HUES6 (cell line): ENCODE measurements around the gene CDH20.
A peak's percentile ranks its signal among the peaks of the same experiment; 100 is the strongest.

Source experiments
- H3K27ac ChIP-seq: 2 replicates; pipeline ENCODE4 v1.7.0; 2013; ENCODE audit warnings: low read depth, mild to moderate bottlenecking, low read length, inconsistent platforms
- H3K27me3 ChIP-seq: 2 replicates; pipeline ENCODE4 v1.6.1; 2013; ENCODE audit warnings: low read length; ENCODE audit not compliant: control insufficient read depth, insufficient read depth
- H3K36me3 ChIP-seq: 2 replicates; pipeline ENCODE4 v1.6.1; 2013; ENCODE audit warnings: low read length; ENCODE audit not compliant: control insufficient read depth, insufficient read depth
- H3K4me1 ChIP-seq: 2 replicates; pipeline ENCODE4 v1.6.1; 2013; ENCODE audit warnings: low read length; ENCODE audit not compliant: control insufficient read depth, insufficient read depth
- H3K4me3 ChIP-seq: 2 replicates; pipeline ENCODE4 v1.5.1; 2013; ENCODE audit warnings: low read depth, low read length
- H3K9ac ChIP-seq: one replicate; pipeline ENCODE4 v1.6.1; 2013; ENCODE audit warnings: mild to moderate bottlenecking, low read length
- H3K9me3 ChIP-seq: 2 replicates; pipeline ENCODE4 v1.6.1; 2013; ENCODE audit warnings: low read depth, low read length; ENCODE audit not compliant: control insufficient read depth, insufficient read depth

Gene CDH20

DNA sequence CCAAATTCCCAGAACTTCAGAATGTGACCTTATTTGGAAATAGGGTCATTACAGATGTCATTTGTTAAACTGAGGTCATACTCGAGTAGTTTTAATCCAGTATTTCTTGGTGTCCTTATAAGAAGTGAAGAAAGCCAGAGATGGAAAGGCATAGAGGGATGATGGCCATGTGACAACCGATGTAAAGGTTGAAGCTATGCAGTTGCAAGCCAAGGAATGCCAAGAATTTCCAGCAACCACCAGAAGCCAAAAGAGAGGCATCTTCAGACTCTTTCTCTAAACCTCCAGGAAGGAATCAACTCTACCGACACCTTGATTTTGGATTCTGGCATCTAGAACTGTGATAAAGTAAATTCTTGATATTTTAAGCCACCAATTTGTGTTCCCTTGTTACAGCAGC is 242.2 kb downstream of the CDH20 start:
- no peak overlapping the region for H3K9ac ChIP-seq
- no peaks in the 10 kb centered on the region for H3K36me3 ChIP-seq
- H3K27ac ChIP-seq: no peak overlapping the region; the same call in 1 of the 2 replicates
- peaks cover 10% of the 10 kb centered on the region; the same call in 1 of the 2 replicates for H3K9me3 ChIP-seq
- peaks cover 8% of the 10 kb centered on the region for H3K4me1 ChIP-seq
- H3K27me3 ChIP-seq: no peaks in the 10 kb centered on the region
- H3K4me3 ChIP-seq: no peak overlapping the region

DNA sequence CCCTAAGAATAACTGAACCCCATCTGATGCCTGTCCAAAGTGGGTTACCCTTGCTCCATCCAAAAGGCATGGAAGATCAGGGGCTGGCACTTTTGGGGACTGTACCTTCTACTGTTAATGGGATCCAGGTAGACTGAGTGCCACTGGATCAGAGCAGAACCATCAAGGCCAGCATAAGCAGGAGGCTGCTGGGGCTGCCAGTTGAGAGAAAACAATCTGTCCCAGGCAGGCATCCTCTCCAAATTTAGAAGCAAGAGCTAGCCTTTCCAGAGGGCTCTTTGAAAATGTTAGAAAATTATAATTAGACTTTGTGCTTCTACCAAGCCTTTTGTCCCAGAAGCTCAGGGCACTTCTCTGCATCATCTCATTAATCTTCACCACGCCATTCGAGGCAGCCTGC is 245.6 kb downstream of the CDH20 start:
- H3K4me1 ChIP-seq: peaks cover 13% of the 10 kb centered on the region
- H3K27ac ChIP-seq: no peak overlapping the region
- no peak overlapping the region for H3K9ac ChIP-seq
- H3K4me3 ChIP-seq: no peak overlapping the region
- peaks cover 8% of the 10 kb centered on the region for H3K27me3 ChIP-seq
- peaks cover under 1% of the 10 kb centered on the region; the same call in 1 of the 2 replicates for H3K9me3 ChIP-seq
- H3K36me3 ChIP-seq: no peaks in the 10 kb centered on the region

DNA sequence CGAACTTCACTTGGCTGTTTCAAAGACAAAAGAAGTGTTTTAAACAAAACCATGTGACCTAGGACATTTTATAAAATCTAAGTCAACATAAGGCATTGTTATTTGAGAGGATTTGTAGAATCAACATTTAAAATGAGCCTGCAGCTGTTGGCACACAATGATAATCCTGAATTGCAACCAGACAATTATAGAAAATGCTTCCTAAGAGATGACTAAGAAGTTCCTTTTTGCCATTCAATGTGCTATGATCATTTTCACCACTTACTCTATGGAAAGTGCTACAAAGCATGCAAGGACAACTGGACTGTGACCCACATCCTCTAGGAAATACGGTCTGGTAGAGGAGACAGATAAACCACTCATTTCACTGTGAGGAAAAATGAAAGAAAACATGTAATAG is 246.4 kb downstream of the CDH20 start:
- Histone ChIP-seq H3K4me3 (no peak overlapping the region), H3K27ac (no peak overlapping the region), H3K36me3 (no peaks in the 10 kb centered on the region), H3K9ac (no peak overlapping the region), H3K9me3 (no peaks in the 10 kb centered on the region), H3K27me3 (peaks cover 8% of the 10 kb centered on the region), H3K4me1 (peaks cover 13% of the 10 kb centered on the region)

DNA sequence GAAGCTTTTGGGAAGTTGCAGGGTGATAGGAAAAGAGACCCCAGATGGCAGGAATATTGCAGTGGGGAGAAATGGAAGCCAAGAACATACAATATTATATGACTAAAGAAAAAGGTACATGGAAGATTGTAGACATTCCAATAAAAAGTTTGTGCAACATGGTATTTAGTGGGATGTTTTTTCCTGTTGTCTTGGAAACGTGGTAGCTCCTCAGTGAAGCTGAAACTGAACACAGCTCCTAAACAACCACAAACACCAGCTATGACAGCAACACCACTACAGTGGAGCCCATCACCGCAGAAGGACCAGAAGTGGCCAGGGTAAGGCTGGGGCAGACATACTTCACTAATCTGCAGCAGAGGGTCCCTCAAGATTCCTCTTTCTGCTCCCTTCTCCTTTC is 246.8 kb downstream of the CDH20 start:
- Histone ChIP-seq H3K4me3 (no peak overlapping the region), H3K4me1 (peaks cover 13% of the 10 kb centered on the region), H3K27ac (no peak overlapping the region), H3K36me3 (no peaks in the 10 kb centered on the region), H3K9ac (no peak overlapping the region), H3K9me3 (no peaks in the 10 kb centered on the region), H3K27me3 (peaks cover 8% of the 10 kb centered on the region)

GRCh38 chr18:61581578-61582201 is 248.5 kb downstream of the CDH20 start:
- H3K4me3 ChIP-seq: peak overlapping the region; percentile 68
- H3K27ac ChIP-seq: no peak overlapping the region
- no peaks in the 10 kb centered on the region for H3K9me3 ChIP-seq
- peaks cover 5% of the 10 kb centered on the region; the same call in 1 of the 2 replicates for H3K4me1 ChIP-seq
- peak overlapping the region; percentile 44 for H3K9ac ChIP-seq
- peaks cover 8% of the 10 kb centered on the region for H3K27me3 ChIP-seq
- no peaks in the 10 kb centered on the region for H3K36me3 ChIP-seq

GRCh38 chr18:61582202-61582710 is 249.0 kb downstream of the CDH20 start:
- no peak overlapping the region for H3K27ac ChIP-seq
- no peaks in the 10 kb centered on the region for H3K36me3 ChIP-seq
- H3K27me3 ChIP-seq: peaks cover 8% of the 10 kb centered on the region
- no peaks in the 10 kb centered on the region for H3K9me3 ChIP-seq
- H3K4me3 ChIP-seq: peak overlapping the region; percentile 68
- H3K4me1 ChIP-seq: peaks cover 5% of the 10 kb centered on the region; the same call in 1 of the 2 replicates
- H3K9ac ChIP-seq: peak overlapping the region; percentile 44

DNA sequence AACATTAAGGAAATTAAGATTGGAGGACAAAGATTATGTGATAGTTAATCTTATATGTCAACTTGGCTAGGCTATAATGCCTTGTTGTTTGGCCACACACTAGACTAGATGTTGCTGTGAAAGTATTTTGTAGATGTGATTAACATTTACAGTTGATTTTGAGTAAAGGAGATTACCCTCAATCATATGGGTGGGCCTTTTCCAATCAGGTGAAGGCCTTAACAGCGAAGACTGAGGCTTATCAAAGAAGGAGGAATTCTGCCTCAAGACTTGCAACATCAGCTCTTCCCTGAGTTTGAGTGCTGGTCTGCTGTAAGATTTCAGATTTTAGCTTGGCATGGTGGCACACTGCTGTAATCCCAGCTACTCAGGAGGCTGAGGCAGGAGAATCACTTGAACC is 250.3 kb downstream of the CDH20 start:
- H3K27ac ChIP-seq: no peak overlapping the region
- H3K9me3 ChIP-seq: no peaks in the 10 kb centered on the region
- no peaks in the 10 kb centered on the region for H3K36me3 ChIP-seq
- H3K9ac ChIP-seq: no peak overlapping the region
- H3K27me3 ChIP-seq: peaks cover 8% of the 10 kb centered on the region
- no peak overlapping the region for H3K4me3 ChIP-seq
- peaks cover 5% of the 10 kb centered on the region; the same call in 1 of the 2 replicates for H3K4me1 ChIP-seq

- H3K36me3 ChIP-seq: no peaks in the 10 kb centered on the region
- no peak overlapping the region for H3K9ac ChIP-seq
- no peaks in the 10 kb centered on the region; the same call in 1 of the 2 replicates for H3K4me1 ChIP-seq
- no peaks in the 10 kb centered on the region; the same call in 1 of the 2 replicates for H3K27me3 ChIP-seq
- no peak overlapping the region for H3K4me3 ChIP-seq
- H3K27ac ChIP-seq: no peak overlapping the region
- H3K9me3 ChIP-seq: no peaks in the 10 kb centered on the region
Observed at GRCh38 chr18:61587865-61588264, 254.6 kb downstream of the CDH20 start.

DNA sequence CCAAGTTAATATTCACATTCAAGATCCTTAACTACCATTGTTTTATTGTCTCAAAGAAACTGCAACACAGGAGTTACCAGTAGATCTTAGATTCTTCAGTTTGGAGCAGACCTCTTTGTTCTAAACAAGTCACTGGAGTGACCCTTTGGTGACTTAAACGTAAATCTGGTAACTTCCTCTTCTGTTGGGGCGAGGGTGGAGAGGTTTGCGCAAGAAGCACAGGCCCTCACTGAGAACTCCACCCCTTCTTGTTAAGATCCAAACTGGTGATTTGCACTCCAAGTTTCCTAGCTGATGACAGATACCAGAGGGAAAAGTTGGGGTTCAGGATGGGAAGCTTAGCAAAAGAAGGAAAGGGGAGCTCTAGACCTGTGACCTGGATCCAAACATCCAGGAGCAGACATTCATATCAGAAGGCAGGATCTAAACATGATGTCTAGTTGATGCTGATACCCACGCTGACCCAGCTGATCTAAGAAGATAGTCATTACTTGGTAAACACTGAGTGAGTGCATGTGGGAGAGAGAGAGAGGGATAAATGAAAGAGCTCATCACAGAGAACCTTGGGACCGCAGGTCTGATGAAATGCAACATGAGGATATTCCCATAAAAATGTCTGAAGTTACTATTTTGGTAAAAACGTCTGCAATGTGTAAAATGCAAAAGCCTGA is 256.0 kb downstream of the CDH20 start:
- H3K36me3 ChIP-seq: no peaks in the 10 kb centered on the region
- no peaks in the 10 kb centered on the region for H3K9me3 ChIP-seq
- H3K4me1 ChIP-seq: no peaks in the 10 kb centered on the region; the same call in 1 of the 2 replicates
- no peak overlapping the region for H3K4me3 ChIP-seq
- no peaks in the 10 kb centered on the region for H3K27me3 ChIP-seq
- no peak overlapping the region for H3K27ac ChIP-seq
- no peak overlapping the region for H3K9ac ChIP-seq

- Histone ChIP-seq H3K4me3 (no peak overlapping the region), H3K9me3 (no peaks in the 10 kb centered on the region), H3K36me3 (no peaks in the 10 kb centered on the region), H3K27me3 (no peaks in the 10 kb centered on the region), H3K27ac (no peak overlapping the region), H3K4me1 (no peaks in the 10 kb centered on the region; the same call in 1 of the 2 replicates), H3K9ac (no peak overlapping the region)
Observed at GRCh38 chr18:61589724-61590065, 256.5 kb downstream of the CDH20 start.

GRCh38 chr18:61591253-61591652 is 258.0 kb downstream of the CDH20 start:
- Histone ChIP-seq H3K9me3 (no peaks in the 10 kb centered on the region), H3K9ac (no peak overlapping the region), H3K4me1 (no peaks in the 10 kb centered on the region; the same call in 1 of the 2 replicates), H3K27ac (no peak overlapping the region), H3K36me3 (no peaks in the 10 kb centered on the region), H3K27me3 (no peaks in the 10 kb centered on the region), H3K4me3 (no peak overlapping the region)
